Epidermal melanocyte (primary cell): Measurements from ENCODE around the gene ARL6IP5.

Experiments
- DNase-seq: peaks from one replicate; pipeline ENCODE4 v3.0.0; 2011; ENCODE audit warnings: low spot score; ENCODE audit not compliant: insufficient read length

ARL6IP5 gene

GRCh38 chr3:69116162-69116561 lies 31.4 kb downstream of the ARL6IP5 start:
- no peak for DNase-seq

- no peak for DNase-seq
Measured at GRCh38 chr3:69116897-69117296, 32.2 kb downstream of the ARL6IP5 start.

- no peak for DNase-seq
Measured at GRCh38 chr3:69118555-69118954, 33.8 kb downstream of the ARL6IP5 start.

- no peak for DNase-seq
Measured at GRCh38 chr3:69119138-69119537, 34.4 kb downstream of the ARL6IP5 start.

- DNase-seq: no peak
Measured at GRCh38 chr3:69119681-69120080, 34.9 kb downstream of the ARL6IP5 start.

- no peak for DNase-seq
Measured at GRCh38 chr3:69120879-69121464, 36.2 kb downstream of the ARL6IP5 start.

GRCh38 chr3:69121513-69121912 lies 36.8 kb downstream of the ARL6IP5 start:
- no peak for DNase-seq

- DNase-seq: no peak
Measured at GRCh38 chr3:69121950-69122349, 37.2 kb downstream of the ARL6IP5 start.

GRCh38 chr3:69122403-69122802 lies 37.7 kb downstream of the ARL6IP5 start, which contains the start of gene LMOD3:
Gene LMOD3, minus strand, starts transcription at chr3:69122595. Its CDS starts 209 bp downstream, at chr3:69122386.
- no peak for DNase-seq

- DNase-seq: no peak
Measured at GRCh38 chr3:69126216-69126615, 41.5 kb downstream of the ARL6IP5 start.

- no peak for DNase-seq
Measured at GRCh38 chr3:69126999-69127398, 42.3 kb downstream of the ARL6IP5 start.

GRCh38 chr3:69128509-69128908 lies 43.8 kb downstream of the ARL6IP5 start:
- no peak for DNase-seq

- DNase-seq: no peak
Measured at GRCh38 chr3:69129531-69129930, 44.8 kb downstream of the ARL6IP5 start.

GRCh38 chr3:69130689-69131088 lies 46.0 kb downstream of the ARL6IP5 start:
- no peak for DNase-seq

- DNase-seq: no peak
Measured at GRCh38 chr3:69137005-69137404, 52.3 kb downstream of the ARL6IP5 start.

GRCh38 chr3:69137412-69137811 lies 52.7 kb downstream of the ARL6IP5 start:
- no peak for DNase-seq

GRCh38 chr3:69141313-69141712 lies 56.6 kb downstream of the ARL6IP5 start:
- DNase-seq: no peak

GRCh38 chr3:69142090-69142489 lies 57.4 kb downstream of the ARL6IP5 start:
- no peak for DNase-seq

- DNase-seq: no peak
Measured at GRCh38 chr3:69142797-69143454, 58.2 kb downstream of the ARL6IP5 start.

- no peak for DNase-seq
Measured at GRCh38 chr3:69143612-69144011, 58.9 kb downstream of the ARL6IP5 start.

GRCh38 chr3:69144631-69145245 lies 60.0 kb downstream of the ARL6IP5 start:
- no peak for DNase-seq

- DNase-seq: no peak
Measured at GRCh38 chr3:69145688-69146087, 61.0 kb downstream of the ARL6IP5 start.

GRCh38 chr3:69149586-69149985 lies 64.8 kb downstream of the ARL6IP5 start:
- DNase-seq: no peak
